GM23338 (cell line): ENCODE results near the gene HIVEP3. TPM values are rescaled to one million over a fixed set of nuclear protein-coding genes. Genes with fewer than 3 reads are reported as not detected.

Experiments used
- ATAC-seq: fragments of 200-7000 bp; cut with Tn5 transposase; 3 replicates; pipeline ENCODE4 v1.9.1; 2020
- DNase-seq: peaks from one replicate; pipeline ENCODE4 v3.0.0-alpha.2; 2015; ENCODE audit warnings: low spot score
- H2AFZ ChIP-seq: fragments of 200-600 bp; sonication (generic); 2 replicates; pipeline ENCODE4 v1.8.0; 2016; ENCODE audit warnings: antibody characterized with exemption, mild to moderate bottlenecking, moderate library complexity
- H3F3A ChIP-seq: fragments of 200-600 bp; sonication (generic); replicated peaks from 2 replicates; pipeline ENCODE4 v1.8.0; 2017; ENCODE audit warnings: antibody characterized with exemption, mixed run types, low read depth
- H3K27ac ChIP-seq: fragments of 200-600 bp; sonication (generic); 2 replicates; pipeline ENCODE4 v1.6.1; 2016; ENCODE audit warnings: low read depth
- H3K27me3 ChIP-seq: fragments of 200-600 bp; sonication (generic); 2 replicates; pipeline ENCODE4 v1.8.0; 2016; ENCODE audit warnings: mild to moderate bottlenecking, mixed run types, moderate library complexity; ENCODE audit not compliant: insufficient read depth
- H3K36me3 ChIP-seq: fragments of 200-600 bp; sonication (generic); 2 replicates; pipeline ENCODE4 v1.8.0; 2016; ENCODE audit warnings: mild to moderate bottlenecking; ENCODE audit not compliant: insufficient read depth
- H3K4me1 ChIP-seq: fragments of 200-600 bp; sonication (generic); 2 replicates; pipeline ENCODE4 v1.8.0; 2016; ENCODE audit warnings: mild to moderate bottlenecking, moderate library complexity; ENCODE audit not compliant: insufficient read depth
- H3K4me2 ChIP-seq: fragments of 200-600 bp; sonication (generic); 2 replicates; pipeline ENCODE4 v1.7.1; 2017; ENCODE audit warnings: mixed run types
- H3K4me3 ChIP-seq: fragments of 200-600 bp; sonication (generic); 2 replicates; pipeline ENCODE4 v1.6.1; 2016; ENCODE audit warnings: mixed run types
- H3K79me2 ChIP-seq: fragments of 200-600 bp; sonication (generic); replicated peaks from 2 replicates; pipeline ENCODE4 v1.8.0; 2017; ENCODE audit warnings: mild to moderate bottlenecking; ENCODE audit not compliant: insufficient read depth
- H3K9me2 ChIP-seq: fragments of 200-600 bp; sonication (generic); 2 replicates; pipeline ENCODE4 v1.8.0; 2017; ENCODE audit not compliant: insufficient read depth
- H4K20me1 ChIP-seq: fragments of 200-600 bp; sonication (generic); replicated peaks from 2 replicates; pipeline ENCODE4 v1.8.0; 2017; ENCODE audit warnings: mild to moderate bottlenecking; ENCODE audit not compliant: insufficient read depth
- H3K27ac Mint-ChIP-seq: 2 replicates; pipeline ENCODE4 v1.8.0; 2020; ENCODE audit warnings: inconsistent platforms, mild to moderate bottlenecking, moderate library complexity, mixed read lengths
- H3K27me3 Mint-ChIP-seq: 3 replicates; pipeline ENCODE4 v1.8.0; 2022; ENCODE audit warnings: low read depth, mild to moderate bottlenecking, moderate library complexity, mixed read lengths, inconsistent platforms; ENCODE audit not compliant: insufficient read depth, poor library complexity
- H3K36me3 Mint-ChIP-seq: 3 replicates; pipeline ENCODE4 v1.8.0; 2021; ENCODE audit warnings: low read depth, mild to moderate bottlenecking, inconsistent platforms, moderate library complexity, mixed read lengths
- H3K4me1 Mint-ChIP-seq: 3 replicates; pipeline ENCODE4 v1.8.0; 2020; ENCODE audit warnings: mild to moderate bottlenecking, inconsistent platforms, mixed read lengths
- H3K4me3 Mint-ChIP-seq: 3 replicates; pipeline ENCODE4 v1.8.0; 2021; ENCODE audit warnings: moderate library complexity, mild to moderate bottlenecking, inconsistent platforms, mixed read lengths
- H3K9me3 Mint-ChIP-seq: 3 replicates; pipeline ENCODE4 v1.8.0; 2020; ENCODE audit warnings: moderate library complexity, mild to moderate bottlenecking, inconsistent platforms, mixed read lengths
- CREB1 ChIP-seq: fragments of 250-450 bp; sonication (Bioruptor Pico); IDR thresholded peaks from 2 replicates; pipeline ENCODE4 v1.5.0; 2020; ENCODE audit warnings: low read depth, mild to moderate bottlenecking, moderate library complexity
- EZH2 ChIP-seq: fragments of 200-600 bp; sonication (generic); IDR thresholded peaks from one replicate; pipeline ENCODE4 v1.8.0; 2017; ENCODE audit warnings: antibody characterized with exemption, mild to moderate bottlenecking, low read depth; ENCODE audit not compliant: unreplicated experiment
- EZH2phosphoT487 ChIP-seq: fragments of 200-600 bp; sonication (generic); IDR thresholded peaks from one replicate; pipeline ENCODE4 v1.8.1; 2018; ENCODE audit warnings: antibody characterized with exemption; ENCODE audit not compliant: unreplicated experiment
- JUNB ChIP-seq: IDR thresholded peaks from one replicate; pipeline ENCODE4 v1.6.1; 2016; ENCODE audit warnings: antibody characterized with exemption; ENCODE audit not compliant: unreplicated experiment
- NANOG ChIP-seq: IDR thresholded peaks from 2 replicates; pipeline ENCODE4 v1.6.1; 2016; ENCODE audit warnings: antibody characterized with exemption, borderline replicate concordance
- POLR2AphosphoS5 ChIP-seq: IDR thresholded peaks from 2 replicates; pipeline ENCODE4 v1.6.1; 2016; ENCODE audit warnings: antibody characterized with exemption, low read depth
- STAT1 ChIP-seq: IDR thresholded peaks from one replicate; pipeline ENCODE4 v1.6.1; 2016; ENCODE audit warnings: antibody characterized with exemption; ENCODE audit not compliant: unreplicated experiment
- ZNF114 ChIP-seq: fragments of 250-450 bp; sonication (Bioruptor Pico); IDR thresholded peaks from 2 replicates; pipeline ENCODE4 v1.5.0; 2020; ENCODE audit warnings: mild to moderate bottlenecking, moderate library complexity
- ZNF331 ChIP-seq: fragments of 250-450 bp; sonication (Bioruptor Pico); IDR thresholded peaks from 2 replicates; pipeline ENCODE4 v1.5.0; 2020; ENCODE audit warnings: low read depth, mild to moderate bottlenecking, moderate library complexity
- polyA plus RNA-seq: library from polyadenylated mRNA; unstranded; fragments of >200 nt; fragmentation: Nextera tagmentation; extraction: Ambion mirVana; gene quantifications from 2 replicates; pipeline ENCODE4 v1.2.1, GENCODE V29; 2016
- total RNA-seq: library from RNA; depleted of rRNA; stranded (reverse); fragments of >200 nt; shearing (Covaris generic); gene quantifications from 2 replicates; pipeline ENCODE4 v1.2.3, GENCODE V29; 2014
- TF ChIP-seq, protein P1 (sequence below): IDR thresholded peaks from one replicate; pipeline ENCODE4 v1.6.1; 2018; ENCODE audit warnings: antibody characterized with exemption; ENCODE audit not compliant: unreplicated experiment
- TF ChIP-seq, protein P2 (sequence below): fragments of 250-450 bp; sonication (Bioruptor Pico); IDR thresholded peaks from 2 replicates; pipeline ENCODE4 v1.5.0; 2020; ENCODE audit warnings: mild to moderate bottlenecking, moderate library complexity

Gene HIVEP3
- total and polyA plus RNA-seq, 2 experiments from 2014 or later, result 0.14 to 0.24 TPM

DNA sequence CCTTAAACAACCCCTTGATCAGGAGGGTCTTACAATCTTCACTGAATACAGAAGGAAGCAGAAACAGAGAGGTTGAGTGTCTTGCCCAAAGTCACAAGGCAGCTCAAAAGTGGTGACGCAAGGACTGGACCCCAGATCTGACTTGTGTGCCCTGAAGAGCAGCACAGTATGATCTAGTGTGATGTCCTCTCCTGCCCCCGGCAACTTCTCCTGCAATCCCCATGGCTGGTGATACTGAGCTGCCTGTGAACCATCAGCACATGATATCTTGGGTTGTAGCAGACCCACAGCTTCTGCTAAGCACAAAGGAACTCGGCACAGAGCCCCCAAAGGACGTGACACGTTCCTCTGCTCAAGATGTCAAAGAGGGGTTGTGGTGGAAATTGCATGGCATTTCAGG, 383.0 kb downstream of the HIVEP3 start:
- H3K4me1 ChIP-seq, result no peaks in the 10 kb centered on the region
- no peak overlapping the region for H3K27ac Mint-ChIP-seq
- H4K20me1 ChIP-seq, result no peaks in the 10 kb centered on the region
- H3K36me3 Mint-ChIP-seq, result 0 out of 3 replicates have a peak, but pooled peaks cover 5% of the 10 kb centered on the region
- no peak for ATAC-seq
- H2AFZ ChIP-seq, result no peak overlapping the region
- no peak for TF ChIP-seq ZNF114 (CRISPR knock-in tag)
- TF ChIP-seq STAT1, result no peak
- no peak for TF ChIP-seq EZH2
- TF ChIP-seq, protein P1, sequence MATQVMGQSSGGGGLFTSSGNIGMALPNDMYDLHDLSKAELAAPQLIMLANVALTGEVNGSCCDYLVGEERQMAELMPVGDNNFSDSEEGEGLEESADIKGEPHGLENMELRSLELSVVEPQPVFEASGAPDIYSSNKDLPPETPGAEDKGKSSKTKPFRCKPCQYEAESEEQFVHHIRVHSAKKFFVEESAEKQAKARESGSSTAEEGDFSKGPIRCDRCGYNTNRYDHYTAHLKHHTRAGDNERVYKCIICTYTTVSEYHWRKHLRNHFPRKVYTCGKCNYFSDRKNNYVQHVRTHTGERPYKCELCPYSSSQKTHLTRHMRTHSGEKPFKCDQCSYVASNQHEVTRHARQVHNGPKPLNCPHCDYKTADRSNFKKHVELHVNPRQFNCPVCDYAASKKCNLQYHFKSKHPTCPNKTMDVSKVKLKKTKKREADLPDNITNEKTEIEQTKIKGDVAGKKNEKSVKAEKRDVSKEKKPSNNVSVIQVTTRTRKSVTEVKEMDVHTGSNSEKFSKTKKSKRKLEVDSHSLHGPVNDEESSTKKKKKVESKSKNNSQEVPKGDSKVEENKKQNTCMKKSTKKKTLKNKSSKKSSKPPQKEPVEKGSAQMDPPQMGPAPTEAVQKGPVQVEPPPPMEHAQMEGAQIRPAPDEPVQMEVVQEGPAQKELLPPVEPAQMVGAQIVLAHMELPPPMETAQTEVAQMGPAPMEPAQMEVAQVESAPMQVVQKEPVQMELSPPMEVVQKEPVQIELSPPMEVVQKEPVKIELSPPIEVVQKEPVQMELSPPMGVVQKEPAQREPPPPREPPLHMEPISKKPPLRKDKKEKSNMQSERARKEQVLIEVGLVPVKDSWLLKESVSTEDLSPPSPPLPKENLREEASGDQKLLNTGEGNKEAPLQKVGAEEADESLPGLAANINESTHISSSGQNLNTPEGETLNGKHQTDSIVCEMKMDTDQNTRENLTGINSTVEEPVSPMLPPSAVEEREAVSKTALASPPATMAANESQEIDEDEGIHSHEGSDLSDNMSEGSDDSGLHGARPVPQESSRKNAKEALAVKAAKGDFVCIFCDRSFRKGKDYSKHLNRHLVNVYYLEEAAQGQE, result no peak
- no peak for TF ChIP-seq ZNF331 (CRISPR knock-in tag)
- no peak for TF ChIP-seq POLR2AphosphoS5
- no peak for TF ChIP-seq NANOG
- no peak for TF ChIP-seq JUNB
- no peak for TF ChIP-seq EZH2phosphoT487
- TF ChIP-seq CREB1 (CRISPR knock-in tag), result no peak
- TF ChIP-seq, protein P2, sequence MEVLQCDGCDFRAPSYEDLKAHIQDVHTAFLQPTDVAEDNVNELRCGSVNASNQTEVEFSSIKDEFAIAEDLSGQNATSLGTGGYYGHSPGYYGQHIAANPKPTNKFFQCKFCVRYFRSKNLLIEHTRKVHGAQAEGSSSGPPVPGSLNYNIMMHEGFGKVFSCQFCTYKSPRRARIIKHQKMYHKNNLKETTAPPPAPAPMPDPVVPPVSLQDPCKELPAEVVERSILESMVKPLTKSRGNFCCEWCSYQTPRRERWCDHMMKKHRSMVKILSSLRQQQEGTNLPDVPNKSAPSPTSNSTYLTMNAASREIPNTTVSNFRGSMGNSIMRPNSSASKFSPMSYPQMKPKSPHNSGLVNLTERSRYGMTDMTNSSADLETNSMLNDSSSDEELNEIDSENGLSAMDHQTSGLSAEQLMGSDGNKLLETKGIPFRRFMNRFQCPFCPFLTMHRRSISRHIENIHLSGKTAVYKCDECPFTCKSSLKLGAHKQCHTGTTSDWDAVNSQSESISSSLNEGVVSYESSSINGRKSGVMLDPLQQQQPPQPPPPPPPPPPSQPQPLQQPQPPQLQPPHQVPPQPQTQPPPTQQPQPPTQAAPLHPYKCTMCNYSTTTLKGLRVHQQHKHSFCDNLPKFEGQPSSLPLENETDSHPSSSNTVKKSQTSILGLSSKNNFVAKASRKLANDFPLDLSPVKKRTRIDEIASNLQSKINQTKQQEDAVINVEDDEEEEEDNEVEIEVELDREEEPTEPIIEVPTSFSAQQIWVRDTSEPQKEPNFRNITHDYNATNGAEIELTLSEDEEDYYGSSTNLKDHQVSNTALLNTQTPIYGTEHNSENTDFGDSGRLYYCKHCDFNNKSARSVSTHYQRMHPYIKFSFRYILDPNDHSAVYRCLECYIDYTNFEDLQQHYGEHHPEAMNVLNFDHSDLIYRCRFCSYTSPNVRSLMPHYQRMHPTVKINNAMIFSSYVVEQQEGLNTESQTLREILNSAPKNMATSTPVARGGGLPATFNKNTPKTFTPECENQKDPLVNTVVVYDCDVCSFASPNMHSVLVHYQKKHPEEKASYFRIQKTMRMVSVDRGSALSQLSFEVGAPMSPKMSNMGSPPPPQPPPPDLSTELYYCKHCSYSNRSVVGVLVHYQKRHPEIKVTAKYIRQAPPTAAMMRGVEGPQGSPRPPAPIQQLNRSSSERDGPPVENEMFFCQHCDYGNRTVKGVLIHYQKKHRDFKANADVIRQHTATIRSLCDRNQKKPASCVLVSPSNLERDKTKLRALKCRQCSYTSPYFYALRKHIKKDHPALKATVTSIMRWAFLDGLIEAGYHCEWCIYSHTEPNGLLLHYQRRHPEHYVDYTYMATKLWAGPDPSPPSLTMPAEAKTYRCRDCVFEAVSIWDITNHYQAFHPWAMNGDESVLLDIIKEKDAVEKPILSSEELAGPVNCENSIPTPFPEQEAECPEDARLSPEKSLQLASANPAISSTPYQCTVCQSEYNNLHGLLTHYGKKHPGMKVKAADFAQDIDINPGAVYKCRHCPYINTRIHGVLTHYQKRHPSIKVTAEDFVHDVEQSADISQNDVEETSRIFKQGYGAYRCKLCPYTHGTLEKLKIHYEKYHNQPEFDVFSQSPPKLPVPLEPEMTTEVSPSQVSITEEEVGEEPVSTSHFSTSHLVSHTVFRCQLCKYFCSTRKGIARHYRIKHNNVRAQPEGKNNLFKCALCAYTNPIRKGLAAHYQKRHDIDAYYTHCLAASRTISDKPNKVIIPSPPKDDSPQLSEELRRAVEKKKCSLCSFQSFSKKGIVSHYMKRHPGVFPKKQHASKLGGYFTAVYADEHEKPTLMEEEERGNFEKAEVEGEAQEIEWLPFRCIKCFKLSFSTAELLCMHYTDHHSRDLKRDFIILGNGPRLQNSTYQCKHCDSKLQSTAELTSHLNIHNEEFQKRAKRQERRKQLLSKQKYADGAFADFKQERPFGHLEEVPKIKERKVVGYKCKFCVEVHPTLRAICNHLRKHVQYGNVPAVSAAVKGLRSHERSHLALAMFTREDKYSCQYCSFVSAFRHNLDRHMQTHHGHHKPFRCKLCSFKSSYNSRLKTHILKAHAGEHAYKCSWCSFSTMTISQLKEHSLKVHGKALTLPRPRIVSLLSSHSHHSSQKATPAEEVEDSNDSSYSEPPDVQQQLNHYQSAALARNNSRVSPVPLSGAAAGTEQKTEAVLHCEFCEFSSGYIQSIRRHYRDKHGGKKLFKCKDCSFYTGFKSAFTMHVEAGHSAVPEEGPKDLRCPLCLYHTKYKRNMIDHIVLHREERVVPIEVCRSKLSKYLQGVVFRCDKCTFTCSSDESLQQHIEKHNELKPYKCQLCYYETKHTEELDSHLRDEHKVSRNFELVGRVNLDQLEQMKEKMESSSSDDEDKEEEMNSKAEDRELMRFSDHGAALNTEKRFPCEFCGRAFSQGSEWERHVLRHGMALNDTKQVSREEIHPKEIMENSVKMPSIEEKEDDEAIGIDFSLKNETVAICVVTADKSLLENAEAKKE (CRISPR knock-in tag), result no peak
- H3K4me3 ChIP-seq, result no peak overlapping the region
- H3K4me2 ChIP-seq, result no peak overlapping the region
- H3K9me2 ChIP-seq, result no peaks in the 10 kb centered on the region
- no peaks in the 10 kb centered on the region for H3K36me3 ChIP-seq
- no peaks in the 10 kb centered on the region; the same call in 2 of the 3 replicates for H3K4me1 Mint-ChIP-seq
- no peaks in the 10 kb centered on the region for H3K79me2 ChIP-seq
- H3F3A ChIP-seq, result no peaks in the 10 kb centered on the region
- H3K9me3 Mint-ChIP-seq, result peaks cover 19% of the 10 kb centered on the region
- no peaks in the 10 kb centered on the region for H3K27me3 ChIP-seq
- no peak overlapping the region for H3K4me3 Mint-ChIP-seq
- DNase-seq, result no peak
- no peak overlapping the region for H3K27ac ChIP-seq
- peaks cover 13% of the 10 kb centered on the region for H3K27me3 Mint-ChIP-seq
